ENCODE measurements around the gene MB21D2.
A peak's percentile ranks its signal among the peaks of the same experiment; 100 is the strongest.
"Not testable (repeated sequence)": the region's sequence is repeated elsewhere in the genome, so short reads cannot be mapped to it uniquely, and the experiment has no call there.

Gene MB21D2

DNA sequence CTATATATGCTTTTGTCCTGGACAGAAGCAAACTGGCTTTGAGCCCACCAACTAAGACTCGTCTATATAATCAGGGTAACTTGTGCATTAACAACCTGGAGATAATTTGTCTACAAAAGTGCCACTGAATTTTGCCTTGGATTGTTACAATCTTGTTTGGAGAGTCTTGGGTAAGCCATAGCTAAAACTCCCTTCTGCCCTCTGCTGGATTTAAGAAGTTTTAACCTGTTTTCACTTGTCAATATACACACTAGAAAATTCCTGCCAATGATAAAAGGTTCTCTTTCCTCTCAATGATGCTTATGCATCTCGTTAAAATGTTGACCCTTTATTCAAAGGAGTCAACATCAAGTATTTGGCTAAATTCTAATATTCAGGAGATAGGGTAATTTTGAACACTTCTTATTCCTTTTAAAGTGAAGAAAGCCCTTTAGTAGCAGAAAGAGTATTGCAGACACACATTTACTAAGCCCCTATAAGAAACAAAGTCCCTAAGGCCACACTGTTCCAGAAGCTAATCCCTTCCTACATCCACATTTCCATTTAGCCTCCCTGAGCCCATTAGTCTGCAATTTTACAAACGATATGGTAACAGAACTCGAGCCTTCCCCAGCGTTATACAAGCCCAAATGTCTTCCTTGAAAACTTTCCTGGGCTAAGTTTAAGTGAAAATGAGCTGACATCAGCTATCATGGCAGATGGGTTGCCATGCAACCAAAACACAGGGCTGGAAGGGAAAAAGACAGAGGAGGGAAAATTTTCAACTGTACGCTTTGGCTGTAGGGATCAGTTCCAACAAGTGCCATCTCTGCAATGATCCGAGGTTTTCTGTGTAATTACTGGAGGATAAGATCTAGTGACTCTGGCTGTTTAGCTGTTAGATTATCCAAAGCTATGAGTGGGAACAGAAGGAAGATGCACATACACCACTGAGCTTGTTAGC is 114.4 kb downstream of the MB21D2 start:
- peak; percentile 31 for DNase-seq

DNA sequence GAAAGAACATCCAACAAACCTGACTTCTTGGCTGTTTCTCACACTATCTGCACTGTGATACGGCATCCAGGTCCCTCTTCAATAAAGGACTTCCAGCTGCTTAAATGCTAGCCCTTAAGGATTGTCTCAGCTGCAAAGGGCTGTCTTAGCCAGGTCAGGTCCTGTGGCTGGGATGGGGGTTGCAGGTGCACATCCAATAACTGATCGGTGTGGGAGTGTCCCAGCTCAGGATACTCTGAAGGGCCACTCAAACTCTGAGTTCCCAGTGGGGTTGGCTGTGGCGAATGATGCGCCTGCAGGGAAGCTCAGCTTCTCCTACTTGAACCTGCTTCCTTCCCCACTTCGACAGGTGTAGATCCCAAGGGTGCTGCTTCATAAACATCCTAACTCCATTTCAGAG is 115.7 kb downstream of the MB21D2 start:
- DNase-seq, result no peak

DNA sequence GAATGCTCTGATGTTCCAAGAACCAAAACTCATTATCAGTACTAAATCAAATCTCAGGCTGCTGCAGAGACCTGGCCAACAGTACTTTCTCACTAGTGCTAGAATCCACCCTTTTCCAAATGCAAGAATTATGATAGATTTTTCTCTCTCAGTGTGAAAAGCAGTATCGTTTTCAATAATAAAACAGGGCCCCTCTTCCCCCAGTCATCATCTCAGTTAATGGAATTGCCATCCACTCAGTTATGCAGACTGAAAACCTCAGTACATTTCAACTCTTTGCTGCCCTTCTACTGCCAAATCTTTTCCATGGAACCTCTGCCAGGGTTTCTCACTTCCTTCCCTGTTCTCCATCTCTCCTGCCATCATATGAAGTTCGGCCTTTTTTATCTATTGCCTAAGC is 117.9 kb downstream of the MB21D2 start:
- DNase-seq, result no peak

DNA sequence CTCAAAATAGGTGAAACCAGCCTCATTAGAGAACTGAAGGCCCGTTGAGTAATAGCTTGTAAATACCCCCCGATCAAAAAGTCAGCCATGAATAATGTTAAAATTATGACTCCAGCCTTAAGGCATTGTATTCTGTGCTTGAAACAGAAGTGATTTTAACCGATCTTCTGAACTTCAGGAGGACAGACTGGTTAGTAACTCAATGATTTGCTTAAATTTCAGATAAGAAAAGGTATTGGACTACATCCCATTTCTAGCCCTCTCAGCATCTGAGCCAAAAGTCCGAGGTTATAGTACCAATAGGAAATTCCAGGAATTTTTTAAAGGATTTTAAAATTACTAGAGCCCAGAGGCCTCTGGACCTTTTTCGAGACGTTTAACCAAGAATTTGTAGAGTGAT is 122.6 kb downstream of the MB21D2 start:
- DNase-seq, result no peak

DNA sequence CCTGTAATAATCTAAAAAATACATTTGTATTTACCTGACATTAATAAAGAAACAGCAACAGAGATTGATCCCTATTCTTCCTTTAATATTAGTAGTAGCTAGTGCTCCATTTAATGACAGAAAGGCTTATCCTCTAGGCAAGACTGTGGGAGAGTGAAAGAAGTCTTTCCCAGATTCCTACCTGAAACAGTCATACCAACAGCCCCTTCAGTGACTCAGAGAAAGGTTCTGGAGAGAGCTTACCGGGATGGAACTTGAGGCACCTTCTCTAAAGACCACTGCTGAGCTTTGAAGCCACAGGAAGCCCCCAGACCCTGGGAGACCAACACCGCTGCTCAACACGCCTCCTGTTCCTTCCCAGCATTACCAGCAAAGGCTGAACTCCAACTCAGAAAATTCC is 123.4 kb downstream of the MB21D2 start:
- DNase-seq, result no peak

DNA sequence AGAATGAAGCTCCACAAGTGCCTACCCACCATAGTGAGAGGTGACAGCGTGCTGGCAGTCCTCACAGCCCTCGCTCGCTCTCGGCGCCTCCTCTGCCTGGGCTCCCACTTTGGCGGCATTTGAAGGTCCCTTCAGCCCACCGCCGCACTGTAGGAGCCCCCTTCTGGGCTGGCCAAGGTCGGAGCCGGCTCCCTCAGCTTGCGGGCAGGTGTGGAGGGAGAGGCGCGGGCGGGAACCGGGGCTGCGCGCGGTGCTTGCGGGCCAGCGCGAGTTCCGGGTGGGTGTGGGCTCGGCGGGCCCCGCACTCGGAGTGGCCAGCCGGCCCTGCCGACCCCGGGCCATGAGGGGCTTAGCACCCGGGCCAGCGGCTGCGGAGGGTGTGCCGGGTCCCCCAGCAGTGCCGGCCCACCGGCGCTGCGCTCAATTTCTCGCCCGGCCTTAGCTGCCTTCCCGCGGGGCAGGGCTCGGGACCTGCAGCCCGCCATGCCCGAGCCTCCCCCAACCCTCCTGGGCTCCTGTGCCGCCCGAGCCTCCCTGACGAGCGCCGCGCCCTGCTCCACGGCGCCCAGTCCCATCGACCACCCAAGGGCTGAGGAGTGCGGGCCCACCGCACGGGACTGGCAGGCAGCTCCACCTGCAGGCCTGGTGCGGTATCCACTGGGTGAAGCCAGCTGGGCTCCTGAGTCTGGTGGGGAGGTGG is 128.7 kb downstream of the MB21D2 start:
- DNase-seq, result not testable (repeated sequence)

DNA sequence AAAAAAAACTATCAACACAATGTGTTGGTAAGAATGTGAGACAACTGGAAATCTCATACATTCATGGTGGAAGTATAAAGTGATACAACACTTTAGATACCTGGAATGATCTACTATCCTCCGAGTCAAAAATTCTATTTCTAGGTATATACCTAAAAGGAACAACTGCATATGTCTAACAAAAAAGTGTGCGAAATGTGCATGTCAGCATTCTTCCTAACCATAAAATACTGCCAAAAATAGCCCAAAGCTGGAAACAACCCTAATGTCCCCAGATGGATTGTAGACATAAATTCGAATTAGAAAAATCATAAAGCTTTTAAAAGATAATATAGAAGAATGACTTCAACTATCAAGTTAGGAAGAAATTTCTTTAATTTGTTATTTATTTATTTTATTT is 139.1 kb downstream of the MB21D2 start:
- DNase-seq, result no peak

DNA sequence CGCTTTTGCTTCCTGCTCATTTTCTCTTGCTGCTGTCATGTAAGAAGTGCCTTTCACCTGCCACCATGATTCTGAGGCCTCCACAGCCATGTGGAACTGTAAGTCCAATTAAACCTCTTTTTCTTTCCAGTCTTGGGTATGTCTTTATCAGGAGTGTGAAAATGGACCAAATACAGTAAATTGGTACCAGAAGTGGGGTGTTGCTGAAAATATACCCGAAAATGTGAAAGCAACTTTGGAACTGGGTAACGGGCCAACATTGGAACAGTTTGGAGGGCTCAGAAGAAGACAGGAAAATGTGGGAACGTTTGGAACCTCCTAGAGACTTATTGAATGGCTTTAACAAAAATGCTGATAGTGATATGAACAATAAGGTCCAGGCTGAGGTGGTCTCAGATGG is 143.3 kb downstream of the MB21D2 start:
- not testable (repeated sequence) for DNase-seq

DNA sequence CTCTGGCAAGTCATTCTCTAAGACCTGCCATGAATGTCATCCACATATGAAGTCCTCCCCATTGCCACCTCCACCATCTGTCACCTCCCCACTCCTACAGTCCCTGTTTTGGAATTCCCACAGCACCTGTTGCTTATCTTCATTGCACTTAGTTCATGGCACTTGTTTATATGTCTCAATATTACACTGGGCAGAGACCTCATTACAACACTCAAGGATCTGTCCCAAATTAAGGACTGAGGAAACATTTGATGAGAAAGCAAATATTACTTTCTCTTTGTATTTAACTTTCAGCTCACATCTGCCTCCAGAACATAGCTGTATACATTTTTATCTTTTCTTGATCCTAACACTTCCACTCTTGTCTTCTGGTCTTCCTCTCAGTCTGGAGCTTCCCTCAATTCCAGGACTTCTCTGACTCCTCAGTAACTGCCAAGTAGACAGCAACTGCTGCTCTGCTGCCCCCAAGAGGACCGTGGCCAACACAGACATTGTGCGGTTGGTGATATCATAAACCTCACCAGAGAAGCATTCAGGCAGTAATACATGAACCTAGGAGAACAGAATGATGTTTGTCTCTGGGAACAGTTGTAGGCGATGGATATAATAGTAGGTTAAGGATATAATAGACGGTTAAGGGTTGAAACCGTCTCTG is 145.3 kb downstream of the MB21D2 start:
- peak; percentile 6 for DNase-seq

DNA sequence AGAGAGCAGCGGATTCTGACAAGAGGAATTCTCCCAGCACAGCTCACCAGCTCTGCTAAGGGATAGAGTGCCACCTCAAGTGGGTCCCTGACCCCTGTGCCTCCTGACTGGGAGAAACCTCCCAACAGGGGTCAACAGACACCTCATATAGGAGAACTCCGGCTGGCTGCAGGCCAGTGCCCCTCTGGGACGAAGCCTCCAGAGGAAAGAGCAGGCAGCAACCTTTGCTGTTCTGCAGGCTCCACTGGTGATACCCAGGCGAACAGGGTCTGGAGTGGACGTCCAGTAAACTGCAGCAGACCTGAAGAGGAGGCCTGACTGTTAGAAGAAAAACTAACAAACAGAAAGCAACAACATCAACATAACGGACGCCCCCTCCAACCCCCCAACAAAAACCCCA is 159.0 kb downstream of the MB21D2 start:
- DNase-seq, result no peak

DNA sequence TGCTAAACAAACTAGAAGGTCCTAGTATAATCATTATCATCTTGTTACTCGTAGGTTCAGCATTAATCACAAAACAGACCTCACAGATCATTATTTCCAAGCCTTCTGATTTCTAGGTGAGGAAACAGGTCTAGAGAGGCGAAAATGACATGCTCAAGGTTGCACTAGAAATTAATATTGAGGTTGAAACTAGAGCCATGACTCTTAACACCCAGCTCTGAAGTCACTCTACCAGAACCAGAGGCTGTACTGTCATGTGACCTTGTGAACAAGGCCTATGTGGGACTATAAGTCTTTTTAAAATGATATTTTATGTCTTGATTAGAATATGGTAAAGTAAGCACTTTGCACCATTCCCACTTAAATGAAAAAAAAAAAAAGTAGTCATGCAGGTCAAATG is 166.5 kb downstream of the MB21D2 start:
- no peak for DNase-seq

DNA sequence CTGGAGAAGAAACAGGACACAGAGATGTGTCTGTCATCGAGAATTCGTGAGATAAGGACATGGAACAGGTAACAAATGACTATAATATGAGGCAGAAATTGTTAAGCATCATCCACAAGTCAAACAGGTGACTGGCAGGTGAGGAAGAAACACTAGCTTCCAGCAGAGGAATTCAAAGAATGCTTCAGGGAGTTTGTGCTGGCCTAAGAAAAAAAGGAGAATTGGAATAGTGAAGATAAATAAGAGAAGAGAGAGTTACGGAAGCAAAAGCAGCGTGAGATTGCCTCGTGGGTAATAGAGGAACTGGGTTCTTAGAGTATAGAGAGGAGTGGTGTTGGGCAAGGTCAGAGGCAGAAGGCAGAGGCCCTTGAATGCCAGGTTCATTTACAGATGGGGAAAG is 167.5 kb downstream of the MB21D2 start:
- DNase-seq, result no peak

DNA sequence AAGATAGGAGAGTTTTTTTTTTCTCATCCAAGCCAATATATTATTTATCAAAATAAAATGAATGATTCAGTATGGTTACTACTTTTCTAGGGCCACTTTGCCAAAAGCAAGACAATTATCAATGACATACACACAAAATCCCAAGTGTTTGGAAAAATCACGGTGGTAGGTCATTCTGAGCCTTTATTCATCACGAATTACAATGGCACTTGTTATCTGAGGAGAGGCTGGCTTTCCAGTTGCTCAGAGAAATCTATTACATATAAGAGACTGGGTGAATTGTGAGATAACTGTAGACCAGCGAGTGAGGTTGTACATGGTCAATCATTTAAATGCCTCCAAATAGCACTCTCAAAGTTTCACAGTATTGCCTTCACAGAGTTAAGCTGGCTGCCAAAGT is 169.9 kb downstream of the MB21D2 start:
- no peak for DNase-seq

DNA sequence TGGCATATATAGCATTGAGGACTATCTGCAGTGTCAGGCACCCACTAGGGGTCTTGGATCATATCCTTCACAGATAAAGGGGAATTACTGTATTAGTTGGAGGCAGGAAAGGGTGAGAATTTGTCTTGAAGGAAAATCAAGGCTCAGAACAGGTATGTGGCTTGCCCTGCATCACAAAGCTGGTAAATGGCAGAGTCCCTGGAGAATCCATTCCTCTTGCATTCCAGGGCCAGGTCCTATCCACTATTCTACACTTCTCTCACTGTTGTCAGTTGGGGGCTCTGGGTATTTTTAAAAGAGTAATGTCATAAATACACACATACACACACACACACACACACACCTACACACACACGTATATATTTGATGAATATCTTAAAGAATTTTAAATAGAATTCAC is 170.5 kb downstream of the MB21D2 start:
- no peak for DNase-seq
